Fibroblast of lung (primary cell): ENCODE measurements around the gene ITFG2. TPM values are rescaled to one million over a fixed set of nuclear protein-coding genes. Genes with fewer than 3 reads are reported as not detected.

Source experiments
- DNase-seq, 2 donors: peaks; one replicate each; pipeline versions ENCODE4 v3.0.0 to v3.0.0-alpha.2; 2010; ENCODE audit warnings: low read depth in 2 of 2
- H2AFZ ChIP-seq: 2 replicates; pipeline ENCODE4 v1.5.1; 2012; ENCODE audit warnings: low read length, control low read depth, inconsistent platforms
- H3K27ac ChIP-seq: 2 replicates; pipeline ENCODE4 v1.5.1; 2011; ENCODE audit warnings: low read length, control low read depth; ENCODE audit not compliant: insufficient read depth
- H3K27me3 ChIP-seq: 2 replicates; pipeline ENCODE4 v1.5.1; 2011; ENCODE audit warnings: mild to moderate bottlenecking, low read length; ENCODE audit not compliant: control insufficient read depth, insufficient read depth
- H3K36me3 ChIP-seq: 2 replicates; pipeline ENCODE4 v1.5.1; 2011; ENCODE audit warnings: low read length; ENCODE audit not compliant: control insufficient read depth, insufficient read depth
- H3K4me1 ChIP-seq: 2 replicates; pipeline ENCODE4 v1.5.1; 2011; ENCODE audit warnings: low read length; ENCODE audit not compliant: control insufficient read depth, insufficient read depth; ENCODE audit errors: extremely low read depth
- H3K4me2 ChIP-seq: 2 replicates; pipeline ENCODE4 v1.5.1; 2011; ENCODE audit warnings: low read length, control low read depth; ENCODE audit not compliant: insufficient read depth; ENCODE audit errors: extremely low read depth
- H3K4me3 ChIP-seq, 4 experiments: fragments of 200-600 bp in 1 of 4; sonication (generic) in 1 of 4; replicated peaks in 1 of 4; 2 replicates each; pipeline ENCODE4 v1.5.1; 2011 to 2016; ENCODE audit warnings: low read length in 4 of 4, low read depth in 3 of 4, mild to moderate bottlenecking in 3 of 4, control low read depth in 2 of 4, inconsistent platforms in 1 of 4, mixed read lengths in 1 of 4; ENCODE audit not compliant: insufficient read depth in 1 of 4; ENCODE audit errors: control extremely low read depth in 1 of 4
- H3K79me2 ChIP-seq: 2 replicates; pipeline ENCODE4 v1.5.1; 2012; ENCODE audit warnings: mild to moderate bottlenecking, low read length, inconsistent platforms; ENCODE audit not compliant: control insufficient read depth, insufficient read depth
- H3K9ac ChIP-seq: 2 replicates; pipeline ENCODE4 v1.5.1; 2011; ENCODE audit warnings: mild to moderate bottlenecking, low read length, control low read depth; ENCODE audit not compliant: insufficient read depth
- H3K9me3 ChIP-seq: 2 replicates; pipeline ENCODE4 v1.5.1; 2012; ENCODE audit warnings: low read depth, low read length; ENCODE audit not compliant: control insufficient read depth, insufficient read depth
- H4K20me1 ChIP-seq: 2 replicates; pipeline ENCODE4 v1.5.1; 2011; ENCODE audit warnings: low read length; ENCODE audit not compliant: control insufficient read depth, insufficient read depth; ENCODE audit errors: extremely low read depth
- CTCF ChIP-seq, 2 donors: IDR thresholded peaks in 1 of 2; conservative IDR thresholded peaks in 1 of 2; 1 replicate in 1 of 2; 2 replicates in 1 of 2; pipeline ENCODE4 v1.5.1; 2011 to 2012; ENCODE audit warnings: low read length in 2 of 2, control low read depth in 1 of 2, inconsistent platforms in 1 of 2, low read depth in 1 of 2, mild to moderate bottlenecking in 1 of 2
- EZH2 ChIP-seq: IDR thresholded peaks from 2 replicates; pipeline ENCODE4 v1.5.1; 2012; ENCODE audit warnings: low read length, control low read depth, mild to moderate bottlenecking; ENCODE audit errors: missing control alignments
- polyA minus RNA-seq: library from RNA; depleted of rRNA, polyadenylated mRNA; stranded (reverse); fragments of >200 nt; gene quantifications from 2 replicates; pipeline ENCODE4 v1.2.3, GENCODE V29; 2011; ENCODE audit warnings: low replicate concordance
- polyA plus RNA-seq, 2 donors: library from polyadenylated mRNA; depleted of rRNA in 1 of 2; stranded (reverse) in 1 of 2; unstranded in 1 of 2; fragments of >200 nt; gene quantifications; 2 replicates each; pipeline ENCODE4 v1.2.1, GENCODE V29; 2011 to 2012; ENCODE audit warnings: missing spikeins in 1 of 2
- total RNA-seq: library from RNA; depleted of rRNA; stranded (reverse); fragments of >200 nt; gene quantifications from 2 replicates; pipeline ENCODE4 v1.2.1, GENCODE V29; 2014

The ITFG2 gene
- 11.0 and 13.5 TPM in 2 replicates for total RNA-seq
- polyA plus RNA-seq: 17.5 and 18.2 TPM in 2 replicates
- 19.0 and 28.7 TPM in 2 replicates for polyA plus RNA-seq (2012)
- polyA minus RNA-seq: 44.3 and 47.0 TPM in 2 replicates

GRCh38 chr12:2812290-2813213, at the start of gene ITFG2:
TSS of gene ITFG2 (plus strand) at chr12:2812668. CDS start at chr12:2812761, 93 bp downstream.
- no peaks in the 10 kb centered on the region for H4K20me1 ChIP-seq
- TF ChIP-seq CTCF (conservative IDR thresholded peaks at IDR 0.05 in 1 of 2, IDR thresholded peaks at IDR 0.05 in 1 of 2; ENCODE audit: low read depth in 1 of 2, low read length in 2 of 2): no peak
- TF ChIP-seq EZH2: no peak

DNA sequence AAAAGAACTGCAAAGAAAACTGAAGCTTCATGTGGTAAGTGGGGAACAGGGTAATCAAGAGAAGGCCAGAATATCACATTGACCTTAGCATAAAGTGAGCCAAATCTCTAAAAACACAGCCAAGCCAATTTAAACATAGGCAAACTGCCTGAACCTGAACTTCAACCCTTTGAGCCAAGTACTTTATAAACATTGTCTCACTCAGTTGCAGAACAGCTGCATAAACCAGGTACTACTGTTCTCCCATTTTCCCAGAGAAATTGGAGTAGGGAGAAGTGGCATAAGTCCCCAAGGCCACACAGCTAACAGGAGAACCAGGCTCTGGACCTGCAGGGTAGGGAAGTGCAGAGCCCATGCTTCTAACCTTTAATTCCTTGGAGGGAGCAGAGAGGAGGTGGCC, 48.1 kb upstream of the ITFG2 start:
- no peak overlapping the region for H3K27ac ChIP-seq
- TF ChIP-seq CTCF (conservative IDR thresholded peaks at IDR 0.05 in 1 of 2, IDR thresholded peaks at IDR 0.05 in 1 of 2; ENCODE audit: low read depth in 1 of 2, low read length in 2 of 2): no peak
- no peak for TF ChIP-seq EZH2
- H3K9ac ChIP-seq: no peak overlapping the region
- H3K9me3 ChIP-seq: no peaks in the 10 kb centered on the region
- DNase-seq: no peak
- H3K79me2 ChIP-seq: no peaks in the 10 kb centered on the region
- H3K4me2 ChIP-seq: no peak overlapping the region
- no peaks in the 10 kb centered on the region for H3K36me3 ChIP-seq
- H3K27me3 ChIP-seq: peaks cover 7% of the 10 kb centered on the region
- no peaks in the 10 kb centered on the region for H4K20me1 ChIP-seq
- no peak overlapping the region for H2AFZ ChIP-seq
- H3K4me3 ChIP-seq: no peak overlapping the region
- no peaks in the 10 kb centered on the region for H3K4me1 ChIP-seq

More at GRCh38 chr12:2812290-2813213, at the start of gene ITFG2:
- Histone ChIP-seq H3K4me3 (peak within 1 kb of the TSS; percentile 59 to 97 (median 78)), H3K27me3 (no peaks in the 10 kb centered on the region), H3K9ac (peak within 1 kb of the TSS; percentile 63), H2AFZ (peak within 1 kb of the TSS; percentile 81), H3K4me2 (peak within 1 kb of the TSS; percentile 96), H3K27ac (peak within 1 kb of the TSS; percentile 81), H3K4me1 (no peaks in the 10 kb centered on the region), H3K36me3 (peaks cover under 1% of the 10 kb centered on the region), H3K79me2 (peaks cover 12% of the 10 kb centered on the region), H3K9me3 (no peaks in the 10 kb centered on the region)
- peak; percentile 98 to 99 for DNase-seq

DNA sequence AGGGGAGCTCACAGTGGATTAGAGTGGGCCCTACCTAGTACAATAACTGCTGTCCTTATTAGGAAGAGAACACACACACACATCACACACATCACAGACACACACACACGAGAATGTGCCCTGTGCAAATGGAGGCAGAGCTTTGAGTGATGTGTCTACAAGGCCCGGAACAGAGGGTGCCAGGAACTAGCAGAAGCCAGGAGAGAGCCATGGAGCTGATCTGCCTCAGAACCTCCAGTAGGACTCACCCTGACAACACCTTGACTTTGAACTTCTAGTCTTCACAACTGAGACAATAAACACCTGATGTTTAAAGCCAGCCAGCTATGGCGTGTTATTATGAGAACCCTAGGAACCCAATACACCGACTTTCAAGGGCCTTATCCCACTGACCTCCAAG, 47.4 kb upstream of the ITFG2 start:
- Histone ChIP-seq H3K9ac (no peak overlapping the region), H3K9me3 (no peaks in the 10 kb centered on the region), H3K36me3 (no peaks in the 10 kb centered on the region), H4K20me1 (no peaks in the 10 kb centered on the region), H3K27me3 (peaks cover 3% of the 10 kb centered on the region), H2AFZ (no peak overlapping the region), H3K4me2 (no peak overlapping the region), H3K27ac (no peak overlapping the region), H3K79me2 (no peaks in the 10 kb centered on the region), H3K4me1 (no peaks in the 10 kb centered on the region), H3K4me3 (no peak overlapping the region)
- DNase-seq: no peak
- TF ChIP-seq EZH2: no peak
